AG04450 (cell line): ENCODE results near the gene TSPAN14. TPM values are rescaled to one million over a fixed set of nuclear protein-coding genes. Genes with fewer than 3 reads are reported as not detected.

Source experiments
- CTCF ChIA-PET: fragments of 300-600, 350-600 bp; formaldehyde crosslinking; extraction: SDS; loops from one replicate; lab custom pipeline; 2022; ENCODE audit warnings: antibody characterized with exemption, inconsistent platforms; lab: Charles Lee
- POLR2A ChIA-PET: fragments of 350-600 bp; formaldehyde crosslinking; extraction: SDS; loops from one replicate; lab custom pipeline; 2021; ENCODE audit warnings: antibody characterized with exemption, inconsistent platforms; lab: Yijun Ruan, JAX
- DNase-seq: peaks from one replicate; pipeline ENCODE4 v3.0.0-alpha.2; 2011; ENCODE audit warnings: low read depth, low spot score
- H3K27ac ChIP-seq: one replicate; pipeline ENCODE4 v1.5.1; 2012; ENCODE audit warnings: low read depth, low read length, control low read depth
- H3K27me3 ChIP-seq: one replicate; pipeline ENCODE4 v1.6.0; 2012; ENCODE audit warnings: low read length; ENCODE audit not compliant: control insufficient read depth, insufficient read depth
- H3K4me3 ChIP-seq: 2 replicates; pipeline ENCODE4 v1.5.1; 2011; ENCODE audit warnings: mild to moderate bottlenecking, low read depth, low read length, control low read depth
- H3K9me3 ChIP-seq: 2 replicates; pipeline ENCODE4 v1.5.1; 2012; ENCODE audit warnings: low read length; ENCODE audit not compliant: control insufficient read depth, insufficient read depth
- polyA plus RNA-seq: library from polyadenylated mRNA; depleted of rRNA; stranded (reverse); fragments of >200 nt; gene quantifications from 2 replicates; pipeline ENCODE4 v1.2.3, GENCODE V29; 2011
- TF ChIP-seq, protein P1 (sequence below): IDR thresholded peaks from 2 replicates; pipeline ENCODE4 v1.5.1; 2011; ENCODE audit warnings: low read depth, low read length, control low read depth, inconsistent platforms

The TSPAN14 gene
- polyA plus RNA-seq, 1 experiment, result 27.3 TPM

DNA sequence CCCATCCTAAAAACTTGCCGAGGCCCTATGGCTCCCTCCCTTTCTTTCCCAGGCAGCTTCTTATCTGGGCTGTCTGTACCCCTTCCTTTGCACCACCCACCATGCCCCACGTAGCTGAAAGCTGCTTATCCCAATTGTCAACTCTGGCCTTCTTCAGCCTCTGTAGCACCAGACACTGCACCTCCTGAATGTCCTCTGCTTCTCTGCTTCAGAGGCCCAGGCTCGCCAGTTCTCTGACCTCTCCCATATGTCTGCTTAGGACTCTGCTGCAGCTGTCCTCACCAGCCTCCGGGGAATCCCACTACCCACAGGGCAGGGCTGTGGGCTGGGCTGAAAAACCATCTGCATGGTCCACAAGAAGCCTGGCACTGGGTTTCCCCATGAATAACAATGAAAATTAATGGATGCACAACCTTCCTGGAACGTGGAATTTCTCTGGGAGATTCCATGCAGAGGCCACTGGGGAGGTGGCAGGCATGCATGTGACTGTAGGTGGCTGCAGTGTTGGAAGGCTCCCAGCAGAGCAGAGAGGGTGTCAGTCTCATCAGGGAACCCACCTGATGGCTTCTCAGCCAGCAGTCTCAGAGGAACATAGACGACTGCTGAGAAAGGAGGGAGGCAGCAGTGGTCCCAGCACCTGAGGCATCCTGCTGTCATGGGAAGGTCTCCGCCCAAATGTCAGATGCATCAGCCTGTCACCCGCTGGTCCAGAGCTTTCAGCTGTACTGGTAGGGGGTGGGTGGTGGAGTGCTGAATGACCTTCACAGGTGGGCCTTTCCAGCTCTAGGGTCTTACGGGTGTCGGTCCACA, 66.8 kb downstream of the TSPAN14 start:
- ChIA-PET CTCF (interaction anchor here (0.6 kb wide), 1 partner anchor 16 kb away, joined by 8 read pairs; no protein-coding TSS in a partner anchor), POLR2A (no interaction called here)
- DNase-seq, result no peak
- Histone ChIP-seq H3K27ac (no peak overlapping the region), H3K27me3 (no peaks in the 10 kb centered on the region), H3K4me3 (no peak overlapping the region), H3K9me3 (no peaks in the 10 kb centered on the region)
- TF ChIP-seq, protein P1, sequence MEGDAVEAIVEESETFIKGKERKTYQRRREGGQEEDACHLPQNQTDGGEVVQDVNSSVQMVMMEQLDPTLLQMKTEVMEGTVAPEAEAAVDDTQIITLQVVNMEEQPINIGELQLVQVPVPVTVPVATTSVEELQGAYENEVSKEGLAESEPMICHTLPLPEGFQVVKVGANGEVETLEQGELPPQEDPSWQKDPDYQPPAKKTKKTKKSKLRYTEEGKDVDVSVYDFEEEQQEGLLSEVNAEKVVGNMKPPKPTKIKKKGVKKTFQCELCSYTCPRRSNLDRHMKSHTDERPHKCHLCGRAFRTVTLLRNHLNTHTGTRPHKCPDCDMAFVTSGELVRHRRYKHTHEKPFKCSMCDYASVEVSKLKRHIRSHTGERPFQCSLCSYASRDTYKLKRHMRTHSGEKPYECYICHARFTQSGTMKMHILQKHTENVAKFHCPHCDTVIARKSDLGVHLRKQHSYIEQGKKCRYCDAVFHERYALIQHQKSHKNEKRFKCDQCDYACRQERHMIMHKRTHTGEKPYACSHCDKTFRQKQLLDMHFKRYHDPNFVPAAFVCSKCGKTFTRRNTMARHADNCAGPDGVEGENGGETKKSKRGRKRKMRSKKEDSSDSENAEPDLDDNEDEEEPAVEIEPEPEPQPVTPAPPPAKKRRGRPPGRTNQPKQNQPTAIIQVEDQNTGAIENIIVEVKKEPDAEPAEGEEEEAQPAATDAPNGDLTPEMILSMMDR, result no peak

- TF ChIP-seq, protein P1, result no peak
- CTCF ChIA-PET, result interaction anchor here (1.2 kb wide), 1 partner anchor 17 kb away, joined by 3 read pairs; no protein-coding TSS in a partner anchor
- Histone ChIP-seq H3K27me3 (no peaks in the 10 kb centered on the region), H3K9me3 (no peaks in the 10 kb centered on the region), H3K27ac (no peak overlapping the region), H3K4me3 (no peak overlapping the region)
- POLR2A ChIA-PET, result no interaction called here
- no peak for DNase-seq
These were observed 68.8 kb downstream of the TSPAN14 start for GRCh38 chr10:80522756-80523363.

- Histone ChIP-seq H3K4me3 (no peak overlapping the region), H3K27me3 (no peaks in the 10 kb centered on the region), H3K9me3 (no peaks in the 10 kb centered on the region), H3K27ac (no peak overlapping the region)
- CTCF ChIA-PET, result interaction anchor here (1.2 kb wide), 1 partner anchor 18 kb away, joined by 3 read pairs; no protein-coding TSS in a partner anchor
- TF ChIP-seq, protein P1, result no peak
- DNase-seq, result no peak
- POLR2A ChIA-PET, result no interaction called here
These were observed 69.7 kb downstream of the TSPAN14 start for GRCh38 chr10:80523773-80524172.

GRCh38 chr10:80524190-80524909, 70.2 kb downstream of the TSPAN14 start:
- CTCF ChIA-PET, result interaction anchor here (0.7 to 1.2 kb wide), 2 partner anchors 18 kb away, joined by 3 read pairs; no protein-coding TSS in a partner anchor
- DNase-seq, result no peak
- Histone ChIP-seq H3K4me3 (no peak overlapping the region), H3K27ac (no peak overlapping the region), H3K27me3 (no peaks in the 10 kb centered on the region), H3K9me3 (no peaks in the 10 kb centered on the region)
- TF ChIP-seq, protein P1, result no peak
- POLR2A ChIA-PET, result no interaction called here
